ENCODE data around the gene VIPR2.

GRCh38 chr7:159078193-159078910, 66.3 kb downstream of the VIPR2 start:
- TF ChIP-seq POLR2A (IDR thresholded peaks at IDR 0.05) (no peak), POLR2AphosphoS5 (IDR thresholded peaks at IDR 0.05) (no peak), CTCF (IDR thresholded peaks at IDR 0.05) (no peak)
